Tibial nerve (tissue), 4 donors: ENCODE results near the gene DNAH5.

Experiments
- CTCF ChIP-seq, 5 experiments: fragments of 200-600 bp in 3 of 5; fragments of 450-650 bp in 2 of 5; sonication (generic) in 3 of 5; IDR thresholded peaks; one replicate each; pipeline ENCODE4 v1.5.1; 2016 to 2019; ENCODE audit warnings: antibody characterized with exemption in 5 of 5, mild to moderate bottlenecking in 3 of 5, moderate library complexity in 2 of 5
- EP300 ChIP-seq, 2 donors: sonication (generic); formaldehyde crosslinking; IDR thresholded peaks; one replicate each; pipeline ENCODE4 v1.6.1; 2017; ENCODE audit warnings: antibody characterized with exemption in 2 of 2, mild to moderate bottlenecking in 1 of 2
- POLR2A ChIP-seq, 2 donors: fragments of 450-650 bp; IDR thresholded peaks; one replicate each; pipeline ENCODE4 v1.6.1; 2017; ENCODE audit warnings: antibody characterized with exemption in 2 of 2, mild to moderate bottlenecking in 2 of 2, moderate library complexity in 2 of 2

- TF ChIP-seq CTCF (IDR thresholded peaks at IDR 0.05): no peak
- no peak for TF ChIP-seq EP300 (IDR thresholded peaks at IDR 0.05)
- no peak for TF ChIP-seq POLR2A (IDR thresholded peaks at IDR 0.05)
Observed at GRCh38 chr5:13830536-13830935, 114.0 kb downstream of the DNAH5 start.
